RCC 7860 (cell line): Measurements from ENCODE around the gene GRIA4.

Source experiments
- DNase-seq: peaks from one replicate; pipeline ENCODE4 v3.0.0-alpha.2; 2015; ENCODE audit warnings: low spot score
- FAIRE-seq: peaks from 2 replicates; lab custom pipeline; 2012; peaks lifted over from hg19 to GRCh38; lab: Jason Lieb, UNC

Gene GRIA4

GRCh38 chr11:105636496-105636895 is 26.6 kb downstream of the GRIA4 start:
- FAIRE-seq = no peak
- no peak for DNase-seq

GRCh38 chr11:105639527-105639926 is 29.7 kb downstream of the GRIA4 start:
- FAIRE-seq = no peak
- no peak for DNase-seq

- FAIRE-seq = no peak
Measured at GRCh38 chr11:105641433-105641832, 31.6 kb downstream of the GRIA4 start.

GRCh38 chr11:105642870-105643269 is 33.0 kb downstream of the GRIA4 start:
- DNase-seq = no peak
- no peak for FAIRE-seq

More at GRCh38 chr11:105641433-105641832, 31.6 kb downstream of the GRIA4 start:
- no peak for DNase-seq

- DNase-seq = no peak
- FAIRE-seq = no peak
Measured at GRCh38 chr11:105644839-105645573, 35.1 kb downstream of the GRIA4 start.

- DNase-seq (no peak), FAIRE-seq (no peak)
Measured at GRCh38 chr11:105647780-105648179, 37.9 kb downstream of the GRIA4 start.

GRCh38 chr11:105648762-105649161 is 38.9 kb downstream of the GRIA4 start:
- FAIRE-seq = no peak

GRCh38 chr11:105665281-105665680 is 55.4 kb downstream of the GRIA4 start:
- DNase-seq (no peak), FAIRE-seq (no peak)

More at GRCh38 chr11:105648762-105649161, 38.9 kb downstream of the GRIA4 start:
- DNase-seq = no peak

GRCh38 chr11:105667441-105667840 is 57.6 kb downstream of the GRIA4 start:
- FAIRE-seq (no peak), DNase-seq (no peak)

GRCh38 chr11:105670811-105671210 is 60.9 kb downstream of the GRIA4 start:
- DNase-seq (no peak), FAIRE-seq (no peak)

- FAIRE-seq (no peak), DNase-seq (no peak)
Measured at GRCh38 chr11:105673089-105673488, 63.2 kb downstream of the GRIA4 start.

- DNase-seq = no peak
- FAIRE-seq = no peak
Measured at GRCh38 chr11:105689631-105690030, 79.8 kb downstream of the GRIA4 start.

GRCh38 chr11:105690467-105690866 is 80.6 kb downstream of the GRIA4 start:
- DNase-seq (no peak), FAIRE-seq (no peak)

- FAIRE-seq (no peak), DNase-seq (no peak)
Measured at GRCh38 chr11:105693075-105693759, 83.3 kb downstream of the GRIA4 start.

GRCh38 chr11:105696000-105696399 is 86.1 kb downstream of the GRIA4 start:
- DNase-seq = no peak
- no peak for FAIRE-seq

GRCh38 chr11:105697291-105697690 is 87.4 kb downstream of the GRIA4 start:
- no peak for DNase-seq
- no peak for FAIRE-seq

- no peak for FAIRE-seq
Measured at GRCh38 chr11:105699203-105699602, 89.3 kb downstream of the GRIA4 start.

GRCh38 chr11:105700271-105700670 is 90.4 kb downstream of the GRIA4 start:
- FAIRE-seq (no peak), DNase-seq (no peak)

More at GRCh38 chr11:105699203-105699602, 89.3 kb downstream of the GRIA4 start:
- DNase-seq = no peak

- no peak for DNase-seq
- FAIRE-seq = no peak
Measured at GRCh38 chr11:105701098-105701497, 91.2 kb downstream of the GRIA4 start.

GRCh38 chr11:105705786-105706530 is 96.1 kb downstream of the GRIA4 start:
- FAIRE-seq = no peak

GRCh38 chr11:105713106-105713505 is 103.2 kb downstream of the GRIA4 start:
- no peak for FAIRE-seq
- no peak for DNase-seq

More at GRCh38 chr11:105705786-105706530, 96.1 kb downstream of the GRIA4 start:
- no peak for DNase-seq
